ENCODE measurements around the gene GPR31. TPM values are rescaled to one million over a fixed set of nuclear protein-coding genes. Genes with fewer than 3 reads are reported as not detected.

The GPR31 gene
- polyA plus RNA-seq, 1 donor from 2014 or later: not detected

DNA sequence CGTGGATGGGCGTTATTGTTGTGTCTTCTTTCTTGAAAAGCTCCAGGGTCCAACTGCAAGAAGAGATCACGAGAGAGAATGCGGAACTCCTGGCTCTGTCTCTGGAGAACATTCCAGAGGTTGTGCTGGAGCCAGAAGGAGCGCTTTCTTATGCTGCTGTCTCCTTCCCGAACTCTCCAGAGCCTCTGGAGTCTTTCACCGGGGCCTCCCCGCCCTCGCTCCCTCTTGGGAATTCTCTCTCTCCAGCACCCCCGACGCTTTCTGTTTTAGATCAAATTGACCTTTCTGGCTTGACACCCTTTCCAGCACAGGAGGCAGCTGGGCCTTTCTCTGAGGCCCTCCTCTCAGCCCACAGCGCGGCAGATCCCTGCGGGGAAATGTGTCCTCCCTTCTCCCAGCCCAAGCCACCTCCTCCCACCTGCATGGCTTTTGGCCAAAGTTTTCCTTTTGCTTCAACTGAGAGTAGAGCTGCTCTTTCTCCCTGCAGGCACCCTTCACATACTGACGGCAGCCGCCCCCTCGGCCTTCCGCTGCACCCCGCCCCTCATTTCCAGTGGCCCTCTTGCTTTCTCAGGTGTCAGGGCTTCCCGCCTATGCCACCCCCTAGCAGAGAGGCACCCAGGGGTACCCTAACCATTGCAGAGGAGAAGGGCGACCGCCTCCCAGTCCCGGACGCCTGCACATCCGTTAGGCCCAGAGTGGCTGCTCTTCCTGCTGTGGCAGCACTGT lies 41.5 kb downstream of the GPR31 start:
- H3K9ac ChIP-seq (ENCODE audit: low read length): no peak overlapping the region
- H2AFZ ChIP-seq (ENCODE audit: low read depth, low read length): no peak overlapping the region
- H3K9me3 ChIP-seq (ENCODE audit: low read length): no peaks in the 10 kb centered on the region

GRCh38 chr6:167115054-167115453 lies 42.7 kb downstream of the GPR31 start:
- Histone ChIP-seq H3K9ac (ENCODE audit: low read length) (no peak overlapping the region), H4K20me1 (ENCODE audit: insufficient read depth) (no peaks in the 10 kb centered on the region), H3K27me3 (ENCODE audit: insufficient read depth, low read depth, low read length) (no peaks in the 10 kb centered on the region), H3K36me3 (ENCODE audit: insufficient read depth, low read length) (no peaks in the 10 kb centered on the region), H3K9me2 (ENCODE audit: insufficient read depth, low read length) (no peaks in the 10 kb centered on the region), H3K9me3 (ENCODE audit: low read length) (no peaks in the 10 kb centered on the region), H3K79me2 (replicated peaks; ENCODE audit: insufficient read depth, low read length) (no peaks in the 10 kb centered on the region), H3K4me3 (ENCODE audit: low read length) (no peak overlapping the region), H2AFZ (ENCODE audit: low read depth, low read length) (no peak overlapping the region), H3K27ac (ENCODE audit: low read length) (peak overlapping the region; percentile 11), H3F3A (ENCODE audit: insufficient read depth, low read length, poor library complexity, severe bottlenecking) (no peaks in the 10 kb centered on the region), H3K4me2 (ENCODE audit: low read length) (no peak overlapping the region)
- TF ChIP-seq TAF1 (IDR thresholded peaks at IDR 0.05; ENCODE audit: low read depth) (no peak), REST (IDR thresholded peaks at IDR 0.05; ENCODE audit: borderline replicate concordance) (no peak), EZH2 (IDR thresholded peaks at IDR 0.05; ENCODE audit: borderline replicate concordance, insufficient read depth, low read length, poor library complexity, severe bottlenecking) (no peak), CTCF (IDR thresholded peaks at IDR 0.05; ENCODE audit: poor library complexity, severe bottlenecking) (no peak), MXI1 (conservative IDR thresholded peaks at IDR 0.05; ENCODE audit: poor library complexity, severe bottlenecking) (no peak)

More for the DNA sequence above, 41.5 kb downstream of the GPR31 start:
- Histone ChIP-seq H3K27ac (ENCODE audit: low read length) (no peak overlapping the region), H3K36me3 (ENCODE audit: insufficient read depth, low read length) (no peaks in the 10 kb centered on the region), H3F3A (ENCODE audit: insufficient read depth, low read length, poor library complexity, severe bottlenecking) (no peaks in the 10 kb centered on the region), H3K4me2 (ENCODE audit: low read length) (no peak overlapping the region), H4K20me1 (ENCODE audit: insufficient read depth) (no peaks in the 10 kb centered on the region), H3K4me3 (ENCODE audit: low read length) (no peak overlapping the region), H3K9me2 (ENCODE audit: insufficient read depth, low read length) (no peaks in the 10 kb centered on the region), H3K27me3 (ENCODE audit: insufficient read depth, low read depth, low read length) (no peaks in the 10 kb centered on the region), H3K79me2 (replicated peaks; ENCODE audit: insufficient read depth, low read length) (no peaks in the 10 kb centered on the region)
- TF ChIP-seq EP300 (conservative IDR thresholded peaks at IDR 0.05; ENCODE audit: poor library complexity, severe bottlenecking) (no peak), CTCF (IDR thresholded peaks at IDR 0.05; ENCODE audit: poor library complexity, severe bottlenecking) (no peak), MXI1 (conservative IDR thresholded peaks at IDR 0.05; ENCODE audit: poor library complexity, severe bottlenecking) (no peak), RAD21 (conservative IDR thresholded peaks at IDR 0.05) (no peak), POLR2AphosphoS5 (IDR thresholded peaks at IDR 0.05) (no peak), REST (IDR thresholded peaks at IDR 0.05; ENCODE audit: borderline replicate concordance) (no peak), SMC3 (conservative IDR thresholded peaks at IDR 0.05; ENCODE audit: poor library complexity) (no peak), TAF1 (IDR thresholded peaks at IDR 0.05; ENCODE audit: low read depth) (no peak), EZH2 (IDR thresholded peaks at IDR 0.05; ENCODE audit: borderline replicate concordance, insufficient read depth, low read length, poor library complexity, severe bottlenecking) (no peak)
